Measurements from ENCODE around the gene ME3.

GRCh38 chr11:86702220-86702983 is 30.0 kb upstream of the ME3 start:
- no peak for TF ChIP-seq POLR2AphosphoS5 (IDR thresholded peaks at IDR 0.05; ENCODE audit: low read depth, low read length)
- TF ChIP-seq, protein P1, sequence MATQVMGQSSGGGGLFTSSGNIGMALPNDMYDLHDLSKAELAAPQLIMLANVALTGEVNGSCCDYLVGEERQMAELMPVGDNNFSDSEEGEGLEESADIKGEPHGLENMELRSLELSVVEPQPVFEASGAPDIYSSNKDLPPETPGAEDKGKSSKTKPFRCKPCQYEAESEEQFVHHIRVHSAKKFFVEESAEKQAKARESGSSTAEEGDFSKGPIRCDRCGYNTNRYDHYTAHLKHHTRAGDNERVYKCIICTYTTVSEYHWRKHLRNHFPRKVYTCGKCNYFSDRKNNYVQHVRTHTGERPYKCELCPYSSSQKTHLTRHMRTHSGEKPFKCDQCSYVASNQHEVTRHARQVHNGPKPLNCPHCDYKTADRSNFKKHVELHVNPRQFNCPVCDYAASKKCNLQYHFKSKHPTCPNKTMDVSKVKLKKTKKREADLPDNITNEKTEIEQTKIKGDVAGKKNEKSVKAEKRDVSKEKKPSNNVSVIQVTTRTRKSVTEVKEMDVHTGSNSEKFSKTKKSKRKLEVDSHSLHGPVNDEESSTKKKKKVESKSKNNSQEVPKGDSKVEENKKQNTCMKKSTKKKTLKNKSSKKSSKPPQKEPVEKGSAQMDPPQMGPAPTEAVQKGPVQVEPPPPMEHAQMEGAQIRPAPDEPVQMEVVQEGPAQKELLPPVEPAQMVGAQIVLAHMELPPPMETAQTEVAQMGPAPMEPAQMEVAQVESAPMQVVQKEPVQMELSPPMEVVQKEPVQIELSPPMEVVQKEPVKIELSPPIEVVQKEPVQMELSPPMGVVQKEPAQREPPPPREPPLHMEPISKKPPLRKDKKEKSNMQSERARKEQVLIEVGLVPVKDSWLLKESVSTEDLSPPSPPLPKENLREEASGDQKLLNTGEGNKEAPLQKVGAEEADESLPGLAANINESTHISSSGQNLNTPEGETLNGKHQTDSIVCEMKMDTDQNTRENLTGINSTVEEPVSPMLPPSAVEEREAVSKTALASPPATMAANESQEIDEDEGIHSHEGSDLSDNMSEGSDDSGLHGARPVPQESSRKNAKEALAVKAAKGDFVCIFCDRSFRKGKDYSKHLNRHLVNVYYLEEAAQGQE (IDR thresholded peaks at IDR 0.05; ENCODE audit: insufficient read depth in 1 of 2, low read depth in 2 of 2, low read length in 2 of 2) = no peak
- no peak for TF ChIP-seq SIN3A (IDR thresholded peaks at IDR 0.05; ENCODE audit: borderline replicate concordance, insufficient read depth, low read length)
- no peak for TF ChIP-seq TAF1 (IDR thresholded peaks at IDR 0.05; ENCODE audit: borderline replicate concordance, insufficient read depth, low read length)
- no peak for TF ChIP-seq FOXP2 (optimal IDR thresholded peaks at IDR 0.05; ENCODE audit: borderline replicate concordance, extremely low read depth, extremely low read length, insufficient read depth)

Data from PFSK-1 (cell line).